Brain microvascular endothelial cell (primary cell): ENCODE data around the gene SORBS1.

ENCODE experiments used
- DNase-seq: peaks from one replicate; pipeline ENCODE4 v3.0.0-alpha.2; 2020
- H3K27ac ChIP-seq: fragments of 250-450 bp; sonication (Bioruptor Pico); 2 replicates; pipeline ENCODE4 v1.5.1; 2020; ENCODE audit warnings: mild to moderate bottlenecking, moderate library complexity
- H3K27me3 ChIP-seq: fragments of 250-450 bp; sonication (Bioruptor Pico); replicated peaks from 2 replicates; pipeline ENCODE4 v1.5.1; 2020; ENCODE audit warnings: mild to moderate bottlenecking
- H3K36me3 ChIP-seq: fragments of 250-450 bp; sonication (Bioruptor Pico); replicated peaks from 2 replicates; pipeline ENCODE4 v1.5.1; 2020; ENCODE audit warnings: mild to moderate bottlenecking
- H3K4me3 ChIP-seq: 2 replicates; pipeline ENCODE4 v1.5.1; 2011; ENCODE audit warnings: low read depth, mild to moderate bottlenecking, control low read depth, low read length, moderate library complexity
- in situ Hi-C: cut with HindIII; loops from 2 replicates; pipeline ENCODE4 v1.10.0; 2017; ENCODE audit warnings: low sequenced_read_pairs, low pct_ligation_motif_present
- TF ChIP-seq, protein P1 (sequence below): IDR thresholded peaks from 2 replicates; pipeline ENCODE4 v1.5.1; 2011; ENCODE audit warnings: low read depth, mild to moderate bottlenecking, moderate library complexity, low read length, control low read depth, inconsistent platforms; ENCODE audit errors: missing control alignments

Gene SORBS1

DNA sequence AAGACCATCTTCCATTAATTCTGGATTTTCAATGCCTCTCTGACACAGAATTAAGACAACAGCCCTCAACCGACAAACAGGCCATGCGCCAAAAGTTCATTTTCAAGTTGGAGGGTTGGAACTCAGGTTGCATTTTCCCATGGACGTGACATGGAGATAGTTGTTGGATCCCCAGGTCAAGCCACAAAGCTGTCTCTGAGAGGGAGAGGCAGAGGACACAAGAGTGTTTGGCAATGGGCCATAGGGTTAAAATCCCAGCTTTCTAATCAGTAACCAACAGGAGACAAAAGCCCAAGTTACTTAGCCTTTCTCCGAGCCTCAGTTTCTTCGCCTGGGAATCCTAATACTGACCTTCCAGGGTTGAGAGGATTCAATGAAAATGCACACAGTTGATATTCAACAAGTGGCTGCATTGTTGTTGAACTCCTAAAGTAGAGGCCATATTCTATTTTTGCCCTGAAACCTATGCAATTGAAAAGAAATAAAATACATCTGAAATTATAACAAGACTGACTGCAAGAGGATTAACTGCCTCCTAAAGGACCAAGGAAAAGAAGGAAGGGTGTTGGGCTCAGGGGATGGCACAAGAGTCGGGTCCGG lies 44.3 kb downstream of the SORBS1 start:
- Histone ChIP-seq H3K27ac (no peak overlapping the region), H3K4me3 (no peak overlapping the region), H3K27me3 (no peaks in the 10 kb centered on the region), H3K36me3 (no peaks in the 10 kb centered on the region)
- DNase-seq, result no peak
- in situ Hi-C loops, result no loop called here
- TF ChIP-seq, protein P1, sequence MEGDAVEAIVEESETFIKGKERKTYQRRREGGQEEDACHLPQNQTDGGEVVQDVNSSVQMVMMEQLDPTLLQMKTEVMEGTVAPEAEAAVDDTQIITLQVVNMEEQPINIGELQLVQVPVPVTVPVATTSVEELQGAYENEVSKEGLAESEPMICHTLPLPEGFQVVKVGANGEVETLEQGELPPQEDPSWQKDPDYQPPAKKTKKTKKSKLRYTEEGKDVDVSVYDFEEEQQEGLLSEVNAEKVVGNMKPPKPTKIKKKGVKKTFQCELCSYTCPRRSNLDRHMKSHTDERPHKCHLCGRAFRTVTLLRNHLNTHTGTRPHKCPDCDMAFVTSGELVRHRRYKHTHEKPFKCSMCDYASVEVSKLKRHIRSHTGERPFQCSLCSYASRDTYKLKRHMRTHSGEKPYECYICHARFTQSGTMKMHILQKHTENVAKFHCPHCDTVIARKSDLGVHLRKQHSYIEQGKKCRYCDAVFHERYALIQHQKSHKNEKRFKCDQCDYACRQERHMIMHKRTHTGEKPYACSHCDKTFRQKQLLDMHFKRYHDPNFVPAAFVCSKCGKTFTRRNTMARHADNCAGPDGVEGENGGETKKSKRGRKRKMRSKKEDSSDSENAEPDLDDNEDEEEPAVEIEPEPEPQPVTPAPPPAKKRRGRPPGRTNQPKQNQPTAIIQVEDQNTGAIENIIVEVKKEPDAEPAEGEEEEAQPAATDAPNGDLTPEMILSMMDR, result no peak

- in situ Hi-C loops, result no loop called here
- Histone ChIP-seq H3K27me3 (no peaks in the 10 kb centered on the region), H3K36me3 (no peaks in the 10 kb centered on the region), H3K4me3 (no peak overlapping the region), H3K27ac (no peak overlapping the region)
- no peak for DNase-seq
- TF ChIP-seq, protein P1, result no peak
Measured at GRCh38 chr10:95513941-95514392, 47.2 kb downstream of the SORBS1 start.

DNA sequence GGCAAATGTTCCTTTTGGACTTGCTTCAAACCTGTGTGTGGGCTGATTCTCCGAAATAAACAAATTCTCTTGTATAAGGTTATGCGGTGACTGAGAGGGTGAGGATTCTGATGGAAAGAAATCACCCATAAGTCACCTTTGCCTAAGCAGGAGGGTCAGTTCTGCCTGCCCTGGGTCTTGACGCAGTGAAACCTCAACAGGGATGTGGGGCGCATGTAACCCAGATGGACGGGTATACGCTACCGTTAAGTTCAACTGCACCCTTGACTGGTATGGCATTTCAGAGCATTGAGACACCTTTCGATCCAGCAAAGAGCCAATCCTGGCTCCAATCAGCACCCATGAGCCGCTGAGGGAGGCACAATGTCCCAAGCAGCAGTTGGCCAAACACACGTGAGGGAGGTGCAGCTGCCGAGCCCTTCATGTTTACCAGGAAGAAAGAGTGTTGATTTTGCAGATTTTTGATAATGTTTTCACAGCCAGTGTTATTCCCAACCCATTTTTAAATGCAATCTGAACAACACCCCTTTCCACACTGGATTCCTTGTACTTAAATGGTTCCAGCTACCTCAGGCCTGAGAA lies 48.1 kb downstream of the SORBS1 start:
- Histone ChIP-seq H3K4me3 (no peak overlapping the region), H3K27ac (no peak overlapping the region), H3K27me3 (no peaks in the 10 kb centered on the region), H3K36me3 (no peaks in the 10 kb centered on the region)
- in situ Hi-C loops, result no loop called here
- no peak for DNase-seq
- TF ChIP-seq, protein P1, result no peak

DNA sequence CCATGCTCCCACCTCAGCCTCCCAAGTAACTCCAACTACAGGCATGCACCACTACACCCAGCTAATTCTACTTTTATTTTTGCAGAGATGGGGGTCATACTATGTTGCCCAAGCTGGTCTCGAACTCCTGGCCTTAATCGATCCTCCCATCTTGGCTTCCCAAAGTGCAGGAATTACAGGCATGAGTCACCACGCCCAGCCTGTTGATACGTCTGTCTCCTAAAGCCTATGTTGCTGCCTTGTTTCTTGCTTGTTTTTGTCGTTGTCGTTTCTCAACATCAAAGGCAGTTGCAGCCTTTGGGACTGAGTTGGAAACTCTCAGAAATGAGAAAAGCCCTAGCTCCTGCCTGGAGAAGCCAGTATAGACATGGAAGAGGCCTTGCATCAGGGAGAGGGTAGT lies 49.9 kb downstream of the SORBS1 start:
- H3K27ac ChIP-seq, result no peak overlapping the region
- H3K27me3 ChIP-seq, result no peaks in the 10 kb centered on the region
- in situ Hi-C loops, result no loop called here
- TF ChIP-seq, protein P1, result no peak
- no peak overlapping the region for H3K4me3 ChIP-seq
- DNase-seq, result no peak
- H3K36me3 ChIP-seq, result no peaks in the 10 kb centered on the region

GRCh38 chr10:95509251-95509650 lies 51.9 kb downstream of the SORBS1 start:
- no peaks in the 10 kb centered on the region for H3K27me3 ChIP-seq
- in situ Hi-C loops, result no loop called here
- no peak for DNase-seq

More at GRCh38 chr10:95509251-95509650, 51.9 kb downstream of the SORBS1 start:
- Histone ChIP-seq H3K36me3 (no peaks in the 10 kb centered on the region), H3K4me3 (no peak overlapping the region), H3K27ac (no peak overlapping the region)
- TF ChIP-seq, protein P1, result no peak
